Fibroblast of the aortic adventitia (primary cell): Measurements from ENCODE around the gene HOXB7. TPM values are rescaled to one million over a fixed set of nuclear protein-coding genes. Genes with fewer than 3 reads are reported as not detected.

Source experiments
- DNase-seq: peaks from one replicate; pipeline ENCODE4 v3.0.0-alpha.2; 2010; ENCODE audit warnings: low read depth
- H3K4me3 ChIP-seq: 2 replicates; pipeline ENCODE4 v1.5.1; 2011; ENCODE audit warnings: low read depth, mild to moderate bottlenecking, control low read depth, low read length, moderate library complexity
- total RNA-seq: library from RNA; depleted of rRNA; stranded (reverse); fragments of >200 nt; gene quantifications from 2 replicates; pipeline ENCODE4 v1.2.3, GENCODE V29; 2012; ENCODE audit warnings: low replicate concordance
- TF ChIP-seq, protein P1 (sequence below): IDR thresholded peaks from 2 replicates; pipeline ENCODE4 v1.5.1; 2011; ENCODE audit warnings: mild to moderate bottlenecking, low read length, control low read depth, inconsistent platforms; ENCODE audit not compliant: insufficient read depth

HOXB7 gene
- total RNA-seq, 1 donor, result 0.18 TPM

DNA sequence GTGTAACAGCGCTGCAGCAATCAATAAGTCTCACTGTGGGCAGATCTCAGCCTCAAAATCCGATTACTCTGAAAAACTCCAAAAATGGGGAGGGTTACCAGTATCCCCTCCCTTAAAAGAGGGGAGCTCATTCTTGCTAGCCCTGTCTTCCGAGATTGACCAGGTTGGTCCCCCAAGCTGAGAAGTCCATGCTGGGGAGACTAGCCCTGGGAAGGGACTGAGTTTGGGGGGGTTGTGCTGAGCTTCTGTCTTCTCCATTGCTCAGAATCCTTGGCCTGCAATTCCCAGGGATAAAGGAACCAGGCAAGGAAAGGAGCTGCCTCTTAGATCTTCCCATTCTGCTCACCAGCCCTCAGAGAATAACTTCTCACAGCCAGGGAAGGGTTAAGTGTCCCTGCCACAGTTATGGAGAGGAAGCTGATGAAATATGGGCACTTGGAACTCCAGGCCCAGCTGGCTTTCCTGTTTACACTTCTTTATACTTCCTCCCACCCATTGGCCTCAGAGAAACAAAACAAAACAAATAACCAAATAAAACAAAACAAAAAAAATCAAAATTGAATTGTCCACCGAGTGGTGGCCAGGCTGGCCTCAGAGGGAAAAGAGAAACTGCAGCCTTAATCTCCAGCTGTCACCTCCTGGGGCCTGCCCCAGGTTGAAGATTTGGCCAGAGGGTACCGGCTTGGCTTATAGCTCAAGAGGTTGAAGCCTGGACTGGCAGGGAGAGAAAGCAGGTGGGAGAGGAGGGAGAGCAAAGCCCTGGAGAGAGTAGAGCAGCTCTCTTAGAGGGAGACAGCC, 23.3 kb downstream of the HOXB7 start:
- peak overlapping the region; percentile 5 for H3K4me3 ChIP-seq
- TF ChIP-seq, protein P1, sequence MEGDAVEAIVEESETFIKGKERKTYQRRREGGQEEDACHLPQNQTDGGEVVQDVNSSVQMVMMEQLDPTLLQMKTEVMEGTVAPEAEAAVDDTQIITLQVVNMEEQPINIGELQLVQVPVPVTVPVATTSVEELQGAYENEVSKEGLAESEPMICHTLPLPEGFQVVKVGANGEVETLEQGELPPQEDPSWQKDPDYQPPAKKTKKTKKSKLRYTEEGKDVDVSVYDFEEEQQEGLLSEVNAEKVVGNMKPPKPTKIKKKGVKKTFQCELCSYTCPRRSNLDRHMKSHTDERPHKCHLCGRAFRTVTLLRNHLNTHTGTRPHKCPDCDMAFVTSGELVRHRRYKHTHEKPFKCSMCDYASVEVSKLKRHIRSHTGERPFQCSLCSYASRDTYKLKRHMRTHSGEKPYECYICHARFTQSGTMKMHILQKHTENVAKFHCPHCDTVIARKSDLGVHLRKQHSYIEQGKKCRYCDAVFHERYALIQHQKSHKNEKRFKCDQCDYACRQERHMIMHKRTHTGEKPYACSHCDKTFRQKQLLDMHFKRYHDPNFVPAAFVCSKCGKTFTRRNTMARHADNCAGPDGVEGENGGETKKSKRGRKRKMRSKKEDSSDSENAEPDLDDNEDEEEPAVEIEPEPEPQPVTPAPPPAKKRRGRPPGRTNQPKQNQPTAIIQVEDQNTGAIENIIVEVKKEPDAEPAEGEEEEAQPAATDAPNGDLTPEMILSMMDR, result no peak
- DNase-seq, result no peak

DNA sequence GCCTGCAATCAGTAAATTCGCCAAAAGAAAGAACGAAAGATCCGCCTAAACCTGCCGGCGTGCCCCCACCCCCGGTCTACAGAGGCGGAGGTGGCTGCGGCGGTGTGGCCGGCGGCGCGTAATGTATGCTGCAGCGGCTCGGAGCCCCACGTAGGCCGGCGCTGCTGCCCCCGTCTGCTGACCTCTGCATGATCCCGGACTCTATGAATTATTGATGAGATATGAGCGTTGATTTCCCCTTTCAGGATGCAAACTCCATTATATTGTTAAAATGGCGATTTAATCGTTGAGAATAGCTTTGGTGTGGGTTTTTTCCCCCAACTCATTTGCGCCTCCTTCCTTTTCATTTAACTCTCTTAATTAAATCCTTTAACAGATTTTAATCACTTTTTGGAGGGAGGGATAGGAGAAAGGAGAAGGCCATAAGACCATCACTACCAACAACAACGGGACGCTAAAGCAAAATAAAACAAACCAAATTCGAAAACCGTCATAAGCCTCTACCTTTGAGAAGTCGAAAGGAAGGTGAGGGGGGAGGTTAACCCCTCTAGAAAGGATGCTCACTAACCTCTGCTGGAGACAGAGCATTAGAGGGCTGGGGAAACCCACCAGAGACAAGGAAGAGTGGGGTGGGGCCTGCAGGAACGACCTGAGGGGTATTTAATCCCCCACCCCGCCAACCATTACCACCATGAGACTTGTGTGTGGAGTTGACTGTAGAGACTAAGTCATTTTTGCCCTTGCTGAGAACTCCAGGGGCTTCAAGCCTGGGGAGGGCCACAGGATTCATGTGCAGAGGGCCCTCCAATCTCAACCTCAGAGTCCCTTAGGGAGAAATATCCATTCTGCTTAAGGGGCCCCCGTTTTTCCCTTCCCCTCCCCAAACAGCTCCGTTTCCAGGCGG, 24.2 kb downstream of the HOXB7 start:
- DNase-seq, result no peak
- H3K4me3 ChIP-seq, result peak overlapping the region; percentile 84
- TF ChIP-seq, protein P1, result no peak

DNA sequence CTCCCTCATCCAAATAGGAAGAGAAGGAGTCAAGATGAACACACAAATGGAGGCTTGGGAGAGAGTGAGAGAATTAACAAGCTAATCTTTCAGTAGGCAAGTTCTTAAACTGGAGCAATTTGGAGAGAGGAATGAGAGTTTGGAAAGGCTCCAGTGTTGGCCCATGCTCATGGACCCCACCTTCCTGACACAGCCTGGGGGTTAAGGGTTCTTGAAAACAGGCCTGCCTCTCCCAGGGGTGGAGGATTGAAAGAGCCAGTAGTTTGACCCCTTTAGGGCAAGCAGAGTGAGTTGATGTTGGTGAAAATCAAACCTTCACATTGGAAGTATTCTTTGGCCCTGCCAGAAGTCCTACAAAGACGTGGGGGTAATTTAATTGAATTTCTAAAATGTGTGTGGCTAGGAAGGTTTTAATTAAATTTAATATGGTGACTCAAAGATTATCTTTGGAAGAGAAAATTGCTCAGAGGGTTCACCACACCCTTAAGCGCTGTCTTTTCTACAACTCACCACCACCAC, 26.5 kb downstream of the HOXB7 start:
- DNase-seq, result peak; percentile 80
- peak overlapping the region; percentile 84 for H3K4me3 ChIP-seq

DNA sequence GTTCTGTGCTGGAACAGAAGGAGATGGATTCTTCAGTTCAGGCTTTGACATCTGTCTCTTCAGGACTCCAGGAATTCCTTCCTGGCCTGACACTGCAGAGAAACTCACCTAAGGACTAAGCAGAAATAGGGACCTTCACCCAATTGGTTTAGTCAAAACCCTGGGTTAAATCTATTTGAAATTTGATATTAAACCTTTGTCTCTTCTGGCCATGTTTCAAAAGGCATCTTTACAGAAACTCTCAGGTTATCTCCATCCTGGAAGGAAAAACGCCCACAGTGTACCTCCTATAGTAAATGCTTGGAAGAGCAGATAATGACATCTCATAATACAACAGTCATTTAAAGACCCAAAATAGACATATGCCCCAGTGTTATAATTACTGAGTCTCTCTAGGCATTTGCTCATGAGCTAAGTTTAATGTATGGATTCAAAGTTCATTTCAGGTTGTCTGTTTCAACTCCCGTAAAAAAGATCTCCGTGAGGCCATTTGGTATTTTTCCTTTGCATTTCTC, 27.1 kb downstream of the HOXB7 start:
- no peak overlapping the region for H3K4me3 ChIP-seq
- TF ChIP-seq, protein P1, result no peak

More for the DNA sequence above, 26.5 kb downstream of the HOXB7 start:
- TF ChIP-seq, protein P1, result no peak

GRCh38 chr17:48582750-48583069, 28.1 kb downstream of the HOXB7 start:
- DNase-seq, result no peak
- H3K4me3 ChIP-seq, result peak overlapping the region; percentile 77
- TF ChIP-seq, protein P1, result no peak

More for the DNA sequence above, 27.1 kb downstream of the HOXB7 start:
- no peak for DNase-seq

DNA sequence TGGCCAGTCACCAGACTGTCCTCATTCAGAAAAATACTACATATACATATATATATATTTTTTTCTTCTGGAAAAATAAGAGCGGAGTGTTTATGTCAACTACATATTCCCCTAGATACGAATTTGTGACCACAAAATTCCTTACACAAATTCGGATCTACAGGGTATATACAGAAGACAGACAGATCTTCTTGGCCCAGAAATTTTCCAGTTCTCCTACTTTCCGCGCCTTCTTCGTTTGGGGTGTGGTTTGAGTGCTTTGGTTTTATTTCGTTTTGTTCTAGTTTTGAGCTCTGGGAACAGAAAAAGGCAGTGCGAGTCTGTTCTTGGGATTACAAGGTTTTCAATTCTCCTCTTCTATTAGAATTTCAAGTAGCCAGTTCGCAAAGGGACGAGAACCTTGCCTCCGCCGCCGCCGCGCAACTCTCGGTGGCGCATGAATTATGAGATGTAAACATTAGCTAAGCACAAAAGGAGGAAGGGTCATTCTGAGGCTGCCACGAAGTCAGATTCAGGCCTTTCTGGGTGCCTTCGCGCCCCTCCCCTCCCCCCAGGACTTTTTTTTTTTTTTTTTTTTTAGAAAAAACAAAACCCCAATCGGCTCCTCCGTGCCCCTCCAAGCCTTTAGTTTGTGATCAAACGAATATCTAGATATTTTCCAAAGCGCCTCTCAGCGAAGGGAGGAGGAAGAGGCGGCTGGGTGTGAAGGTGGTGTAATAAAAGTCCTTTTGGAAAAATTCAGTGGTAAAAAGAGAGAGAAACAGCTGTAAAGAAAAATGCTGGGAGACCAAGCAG, 30.9 kb downstream of the HOXB7 start:
- H3K4me3 ChIP-seq, result peak overlapping the region; percentile 77
- DNase-seq, result peak; percentile 65
- TF ChIP-seq, protein P1, result no peak
